Kidney epithelial cell (primary cell): Measurements from ENCODE around the gene TMEM88. TPM values are rescaled to one million over a fixed set of nuclear protein-coding genes. Genes with fewer than 3 reads are reported as not detected.

Experiments
- DNase-seq: peaks from one replicate; pipeline ENCODE4 v3.0.0-alpha.2; 2010; ENCODE audit warnings: low read depth
- H3K27me3 ChIP-seq: 2 replicates; pipeline ENCODE4 v1.6.0; 2011; ENCODE audit warnings: low read length; ENCODE audit not compliant: control insufficient read depth, insufficient read depth
- H3K36me3 ChIP-seq: 2 replicates; pipeline ENCODE4 v1.5.1; 2011; ENCODE audit warnings: low read length; ENCODE audit not compliant: control insufficient read depth, insufficient read depth
- H3K4me3 ChIP-seq: 2 replicates; pipeline ENCODE4 v1.5.1; 2011; ENCODE audit warnings: low read depth, mild to moderate bottlenecking, control low read depth, low read length
- total RNA-seq: library from RNA; depleted of rRNA; stranded (reverse); fragments of >200 nt; gene quantifications from 2 replicates; pipeline ENCODE4 v1.2.3, GENCODE V29; 2015
- TF ChIP-seq, protein P1 (sequence below): IDR thresholded peaks from 2 replicates; pipeline ENCODE4 v1.5.1; 2011; ENCODE audit warnings: mild to moderate bottlenecking, moderate library complexity, low read length, control low read depth, inconsistent platforms; ENCODE audit not compliant: insufficient read depth, poor library complexity, severe bottlenecking

The TMEM88 gene
- total RNA-seq, 1 donor from 2014 or later, result 4.3 TPM

- no peaks in the 10 kb centered on the region for H3K27me3 ChIP-seq
- TF ChIP-seq, protein P1, sequence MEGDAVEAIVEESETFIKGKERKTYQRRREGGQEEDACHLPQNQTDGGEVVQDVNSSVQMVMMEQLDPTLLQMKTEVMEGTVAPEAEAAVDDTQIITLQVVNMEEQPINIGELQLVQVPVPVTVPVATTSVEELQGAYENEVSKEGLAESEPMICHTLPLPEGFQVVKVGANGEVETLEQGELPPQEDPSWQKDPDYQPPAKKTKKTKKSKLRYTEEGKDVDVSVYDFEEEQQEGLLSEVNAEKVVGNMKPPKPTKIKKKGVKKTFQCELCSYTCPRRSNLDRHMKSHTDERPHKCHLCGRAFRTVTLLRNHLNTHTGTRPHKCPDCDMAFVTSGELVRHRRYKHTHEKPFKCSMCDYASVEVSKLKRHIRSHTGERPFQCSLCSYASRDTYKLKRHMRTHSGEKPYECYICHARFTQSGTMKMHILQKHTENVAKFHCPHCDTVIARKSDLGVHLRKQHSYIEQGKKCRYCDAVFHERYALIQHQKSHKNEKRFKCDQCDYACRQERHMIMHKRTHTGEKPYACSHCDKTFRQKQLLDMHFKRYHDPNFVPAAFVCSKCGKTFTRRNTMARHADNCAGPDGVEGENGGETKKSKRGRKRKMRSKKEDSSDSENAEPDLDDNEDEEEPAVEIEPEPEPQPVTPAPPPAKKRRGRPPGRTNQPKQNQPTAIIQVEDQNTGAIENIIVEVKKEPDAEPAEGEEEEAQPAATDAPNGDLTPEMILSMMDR, result no peak
- no peak for DNase-seq
- peaks cover 8% of the 10 kb centered on the region for H3K36me3 ChIP-seq
- no peak overlapping the region for H3K4me3 ChIP-seq
These were observed 2.6 kb upstream of the TMEM88 start for GRCh38 chr17:7852262-7852670.

- Histone ChIP-seq H3K27me3 (no peaks in the 10 kb centered on the region), H3K36me3 (peaks cover 8% of the 10 kb centered on the region), H3K4me3 (no peak overlapping the region)
- TF ChIP-seq, protein P1, result no peak
- no peak for DNase-seq
These were observed 1.8 kb upstream of the TMEM88 start for GRCh38 chr17:7852919-7853690.

DNA sequence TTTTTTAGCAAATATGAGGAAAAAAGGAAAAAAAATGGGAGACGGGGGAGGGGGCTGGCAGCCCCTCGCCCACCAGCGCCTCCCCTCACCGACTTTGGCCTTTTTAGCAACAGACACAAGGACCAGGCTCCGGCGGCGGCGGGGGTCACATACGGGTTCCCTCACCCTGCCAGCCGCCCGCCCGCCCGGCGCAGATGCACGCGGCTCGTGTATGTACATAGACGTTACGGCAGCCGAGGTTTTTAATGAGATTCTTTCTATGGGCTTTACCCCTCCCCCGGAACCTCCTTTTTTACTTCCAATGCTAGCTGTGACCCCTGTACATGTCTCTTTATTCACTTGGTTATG, 1.2 kb upstream of the TMEM88 start:
- Histone ChIP-seq H3K27me3 (no peaks in the 10 kb centered on the region), H3K4me3 (no peak overlapping the region), H3K36me3 (peaks cover 8% of the 10 kb centered on the region)
- TF ChIP-seq, protein P1, result no peak
- no peak for DNase-seq

GRCh38 chr17:7854078-7854777, 638 bp upstream of the TMEM88 start:
- no peak for DNase-seq
- no peaks in the 10 kb centered on the region for H3K27me3 ChIP-seq
- peaks cover 8% of the 10 kb centered on the region for H3K36me3 ChIP-seq
- TF ChIP-seq, protein P1, result no peak
- no peak overlapping the region for H3K4me3 ChIP-seq

- Histone ChIP-seq H3K36me3 (peaks cover 4% of the 10 kb centered on the region), H3K27me3 (no peaks in the 10 kb centered on the region), H3K4me3 (no peak overlapping the region)
- TF ChIP-seq, protein P1, result no peak
- DNase-seq, result no peak
These were observed 769 bp downstream of the TMEM88 start for GRCh38 chr17:7855660-7856010.
